ENCODE measurements around the gene CCDC59. TPM values are rescaled to one million over a fixed set of nuclear protein-coding genes. Genes with fewer than 3 reads are reported as not detected.
A peak's percentile ranks its signal among the peaks of the same experiment; 100 is the strongest.

The CCDC59 gene, protein sequence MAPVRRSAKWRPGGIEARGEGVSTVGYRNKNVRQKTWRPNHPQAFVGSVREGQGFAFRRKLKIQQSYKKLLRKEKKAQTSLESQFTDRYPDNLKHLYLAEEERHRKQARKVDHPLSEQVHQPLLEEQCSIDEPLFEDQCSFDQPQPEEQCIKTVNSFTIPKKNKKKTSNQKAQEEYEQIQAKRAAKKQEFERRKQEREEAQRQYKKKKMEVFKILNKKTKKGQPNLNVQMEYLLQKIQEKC
- 27.9 TPM for total RNA-seq
- long read RNA-seq, transcript CCDC59-203 (4 exons, 984 nt) = major isoform, 9 of 13 reads
- long read RNA-seq, partial matches to known transcripts = 0 of 13 reads
- long read RNA-seq, other reads (novel, unspliced or antisense) = 1 of 13 reads

DNA sequence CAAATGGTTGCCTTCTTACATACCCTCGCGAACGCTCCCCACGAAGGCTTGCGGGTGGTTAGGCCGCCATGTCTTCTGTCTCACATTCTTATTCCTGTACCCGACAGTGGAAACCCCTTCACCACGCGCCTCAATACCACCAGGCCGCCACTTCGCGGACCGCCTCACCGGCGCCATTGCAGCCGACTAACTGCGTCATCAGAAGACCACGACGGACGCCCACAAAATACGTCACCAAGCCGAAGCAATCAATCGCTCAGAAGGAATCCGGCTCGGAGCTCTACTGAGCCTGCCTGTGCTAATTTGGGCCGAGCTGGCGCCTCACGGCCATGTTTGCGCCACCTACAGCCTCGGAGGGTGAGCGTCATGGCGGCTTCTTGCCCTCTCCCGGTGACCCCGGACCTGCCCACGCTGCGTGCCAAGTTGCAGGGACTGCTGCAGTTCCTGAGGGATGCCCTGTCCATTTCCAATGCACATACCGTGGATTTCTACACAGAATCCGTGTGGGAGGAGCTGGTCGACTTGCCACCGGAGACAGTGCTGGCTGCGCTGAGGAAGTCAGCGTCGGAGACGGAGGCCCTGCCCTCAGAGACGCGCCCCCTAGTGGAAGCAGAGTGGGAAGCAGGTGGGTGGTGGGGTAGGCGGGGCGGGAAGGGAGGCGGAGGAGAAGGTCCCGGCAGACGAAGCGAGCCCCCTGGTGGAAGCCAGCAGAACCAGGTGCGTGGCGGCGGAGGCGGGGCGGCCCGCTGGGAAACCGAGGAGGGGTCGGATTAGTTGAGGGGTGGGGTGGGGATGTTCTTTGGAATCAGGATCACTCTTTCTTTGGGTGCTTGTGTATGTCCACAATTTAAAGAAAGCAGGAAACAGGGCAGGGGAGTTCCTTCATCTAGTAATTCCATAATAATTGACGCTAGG is at the start of gene CCDC59, which contains the start of gene METTL25:
TSS of gene CCDC59 (minus strand) at position 188 of the 915 bp plus-strand sequence. CDS start at position 177, 11 bp downstream.
TSS of gene METTL25 (plus strand) at position 330 of the 915 bp plus-strand sequence. CDS start at position 367, 37 bp downstream.
- H3K27me3 ChIP-seq (ENCODE audit: low read depth) = no peaks in the 10 kb centered on the region
- H3K4me3 ChIP-seq = peak within 1 kb of the TSS; percentile 86
- H3K27ac ChIP-seq (replicated peaks) = peak within 1 kb of the TSS; percentile 98
- no peaks in the 10 kb centered on the region for H3K9me3 ChIP-seq (replicated peaks)
- peak; percentile 96 for DNase-seq
- TF ChIP-seq, protein P1, sequence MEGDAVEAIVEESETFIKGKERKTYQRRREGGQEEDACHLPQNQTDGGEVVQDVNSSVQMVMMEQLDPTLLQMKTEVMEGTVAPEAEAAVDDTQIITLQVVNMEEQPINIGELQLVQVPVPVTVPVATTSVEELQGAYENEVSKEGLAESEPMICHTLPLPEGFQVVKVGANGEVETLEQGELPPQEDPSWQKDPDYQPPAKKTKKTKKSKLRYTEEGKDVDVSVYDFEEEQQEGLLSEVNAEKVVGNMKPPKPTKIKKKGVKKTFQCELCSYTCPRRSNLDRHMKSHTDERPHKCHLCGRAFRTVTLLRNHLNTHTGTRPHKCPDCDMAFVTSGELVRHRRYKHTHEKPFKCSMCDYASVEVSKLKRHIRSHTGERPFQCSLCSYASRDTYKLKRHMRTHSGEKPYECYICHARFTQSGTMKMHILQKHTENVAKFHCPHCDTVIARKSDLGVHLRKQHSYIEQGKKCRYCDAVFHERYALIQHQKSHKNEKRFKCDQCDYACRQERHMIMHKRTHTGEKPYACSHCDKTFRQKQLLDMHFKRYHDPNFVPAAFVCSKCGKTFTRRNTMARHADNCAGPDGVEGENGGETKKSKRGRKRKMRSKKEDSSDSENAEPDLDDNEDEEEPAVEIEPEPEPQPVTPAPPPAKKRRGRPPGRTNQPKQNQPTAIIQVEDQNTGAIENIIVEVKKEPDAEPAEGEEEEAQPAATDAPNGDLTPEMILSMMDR (IDR thresholded peaks at IDR 0.05; ENCODE audit: borderline replicate concordance) = peak; percentile 95
- intact Hi-C loops (cut with micrococcal nuclease) = no loop called here
- peaks cover 33% of the 10 kb centered on the region for H3K36me3 ChIP-seq
- H3K4me1 ChIP-seq = peaks cover 69% of the 10 kb centered on the region

DNA sequence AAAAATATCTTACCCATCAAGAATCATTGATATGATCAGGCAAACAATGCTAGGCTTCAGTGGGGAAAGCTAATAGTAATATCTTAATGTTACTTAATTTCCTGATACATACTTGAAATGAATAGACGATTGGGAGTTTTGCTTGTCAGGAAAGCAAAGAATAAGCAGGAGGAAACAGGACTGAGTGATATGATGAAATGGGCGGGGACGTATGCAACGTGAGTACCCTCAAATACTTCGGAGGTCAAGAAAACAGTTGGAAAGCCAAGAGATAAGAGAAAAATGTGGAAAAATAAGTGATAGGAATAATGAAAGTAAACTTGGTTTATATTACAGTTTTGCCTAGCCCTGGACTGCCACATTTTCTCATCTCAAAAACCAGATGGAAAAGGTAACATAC is 49.3 kb upstream of the CCDC59 start:
- Histone ChIP-seq H3K4me3 (no peak overlapping the region), H3K27ac (replicated peaks) (no peak overlapping the region), H3K9me3 (replicated peaks) (no peaks in the 10 kb centered on the region), H3K4me1 (no peaks in the 10 kb centered on the region), H3K27me3 (ENCODE audit: low read depth) (no peaks in the 10 kb centered on the region), H3K36me3 (peaks cover 28% of the 10 kb centered on the region)
- TF ChIP-seq, protein P1 (IDR thresholded peaks at IDR 0.05; ENCODE audit: borderline replicate concordance) = no peak
- no peak for DNase-seq
- intact Hi-C loops (cut with micrococcal nuclease) = no loop called here

DNA sequence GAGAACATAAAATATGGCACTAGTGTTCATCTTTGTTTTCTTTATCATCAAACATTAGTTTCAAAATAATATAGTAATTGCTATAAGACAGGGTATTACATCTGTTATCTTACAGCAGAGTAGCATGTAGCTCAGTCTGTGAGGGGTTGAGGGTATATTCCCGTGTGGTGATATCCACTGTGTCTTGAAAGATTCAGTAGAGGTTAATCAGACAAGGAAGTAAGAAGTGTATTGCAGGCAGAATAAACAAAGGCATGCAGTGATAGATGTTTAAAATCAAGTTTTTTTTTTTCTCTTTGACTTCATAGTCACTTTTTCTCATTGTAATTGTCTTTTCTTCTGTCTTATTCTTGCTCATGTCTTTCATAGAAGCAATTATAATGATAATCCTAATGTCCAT is 48.5 kb upstream of the CCDC59 start:
- intact Hi-C loops (cut with micrococcal nuclease) = no loop called here
- DNase-seq = no peak
- Histone ChIP-seq H3K27ac (replicated peaks) (no peak overlapping the region), H3K36me3 (peaks cover 28% of the 10 kb centered on the region), H3K4me3 (no peak overlapping the region), H3K27me3 (ENCODE audit: low read depth) (no peaks in the 10 kb centered on the region), H3K9me3 (replicated peaks) (no peaks in the 10 kb centered on the region), H3K4me1 (no peaks in the 10 kb centered on the region)
- TF ChIP-seq, protein P1 (IDR thresholded peaks at IDR 0.05; ENCODE audit: borderline replicate concordance) = no peak

DNA sequence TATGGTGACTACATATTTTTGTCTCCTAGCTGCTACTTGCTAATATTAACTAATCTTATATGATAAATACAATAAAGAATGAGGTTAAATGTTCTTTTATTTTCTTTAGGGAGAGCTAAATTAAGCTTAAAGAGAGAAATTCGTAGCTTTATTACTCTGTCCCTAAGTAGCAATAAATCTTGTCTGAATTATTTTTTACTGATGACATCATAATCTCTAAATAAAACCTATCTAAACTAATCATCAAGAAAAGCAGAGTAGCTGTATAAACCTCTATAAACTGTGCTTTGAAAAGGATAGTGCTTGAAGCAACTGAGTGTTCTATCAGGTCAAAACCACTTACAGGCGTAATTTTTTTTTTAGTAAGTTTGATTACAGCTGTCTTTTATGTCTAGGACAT is 42.6 kb upstream of the CCDC59 start:
- intact Hi-C loops (cut with micrococcal nuclease) = no loop called here
- peaks cover 31% of the 10 kb centered on the region for H3K36me3 ChIP-seq
- no peaks in the 10 kb centered on the region for H3K4me1 ChIP-seq
- no peak overlapping the region for H3K27ac ChIP-seq (replicated peaks)
- no peaks in the 10 kb centered on the region for H3K27me3 ChIP-seq (ENCODE audit: low read depth)
- TF ChIP-seq, protein P1 (IDR thresholded peaks at IDR 0.05; ENCODE audit: borderline replicate concordance) = no peak
- DNase-seq = no peak
- H3K9me3 ChIP-seq (replicated peaks) = peaks cover 8% of the 10 kb centered on the region
- no peak overlapping the region for H3K4me3 ChIP-seq

DNA sequence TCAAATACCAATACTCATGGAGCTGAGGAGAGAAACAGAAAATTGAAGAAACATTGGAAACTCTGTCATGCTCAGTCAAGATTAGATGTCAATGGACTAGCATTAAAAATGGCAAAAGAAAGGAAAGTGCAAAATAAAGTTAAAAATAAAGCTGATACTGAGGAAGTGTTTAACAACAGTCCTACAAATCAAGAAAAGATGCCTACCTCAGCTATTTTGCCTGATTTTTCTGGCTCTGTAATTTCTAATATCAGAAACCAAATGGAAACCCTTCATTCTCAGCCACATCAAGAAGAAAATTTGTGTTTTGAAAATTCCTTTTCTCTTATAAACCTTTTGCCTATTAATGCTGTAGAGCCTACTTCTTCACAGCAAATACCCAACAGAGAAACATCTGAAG is 40.7 kb upstream of the CCDC59 start:
- H3K4me1 ChIP-seq = no peaks in the 10 kb centered on the region
- H3K27me3 ChIP-seq (ENCODE audit: low read depth) = no peaks in the 10 kb centered on the region
- H3K27ac ChIP-seq (replicated peaks) = no peak overlapping the region
- no peak overlapping the region for H3K4me3 ChIP-seq
- TF ChIP-seq, protein P1 (IDR thresholded peaks at IDR 0.05; ENCODE audit: borderline replicate concordance) = no peak
- DNase-seq = no peak
- intact Hi-C loops (cut with micrococcal nuclease) = no loop called here
- peaks cover 45% of the 10 kb centered on the region for H3K36me3 ChIP-seq
- peaks cover 8% of the 10 kb centered on the region for H3K9me3 ChIP-seq (replicated peaks)

Measured in left ventricle myocardium inferior (tissue), 1 donor.